H9 (cell line): ENCODE results near the gene IMMP1L. TPM values are rescaled to one million over a fixed set of nuclear protein-coding genes. Genes with fewer than 3 reads are reported as not detected.

Experiments
- DNase-seq: peaks from one replicate; pipeline ENCODE4 v3.0.0-alpha.2; 2017
- H2AFZ ChIP-seq: one replicate; pipeline ENCODE4 v1.6.1; 2013; ENCODE audit warnings: mild to moderate bottlenecking, low read length, control low read depth, moderate library complexity
- H2AK5ac ChIP-seq: 2 replicates; pipeline ENCODE4 v1.6.1; 2013; ENCODE audit warnings: low read length, control low read depth, mixed read lengths; ENCODE audit not compliant: insufficient read length
- H2BK120ac ChIP-seq: one replicate; pipeline ENCODE4 v1.6.1; 2013; ENCODE audit warnings: low read depth, mild to moderate bottlenecking, low read length, control low read depth, inconsistent platforms; ENCODE audit not compliant: poor library complexity, severe bottlenecking
- H2BK12ac ChIP-seq: 2 replicates; pipeline ENCODE4 v1.6.1; 2013; ENCODE audit warnings: low read length, control low read depth, mixed read lengths, low read depth; ENCODE audit not compliant: insufficient read length
- H2BK15ac ChIP-seq: 2 replicates; pipeline ENCODE4 v1.6.1; 2013; ENCODE audit warnings: low read depth, low read length, control low read depth
- H2BK20ac ChIP-seq: one replicate; pipeline ENCODE4 v1.6.1; 2013; ENCODE audit warnings: low read depth, mild to moderate bottlenecking, low read length, control low read depth, inconsistent platforms; ENCODE audit not compliant: poor library complexity, severe bottlenecking
- H2BK5ac ChIP-seq: 2 replicates; pipeline ENCODE4 v1.6.1; 2013; ENCODE audit warnings: low read length, control low read depth, mixed read lengths; ENCODE audit not compliant: insufficient read length
- H3K14ac ChIP-seq: 2 replicates; pipeline ENCODE4 v1.6.1; 2013; ENCODE audit warnings: low read length, control low read depth; ENCODE audit not compliant: insufficient read depth
- H3K18ac ChIP-seq: 2 replicates; pipeline ENCODE4 v1.6.1; 2013; ENCODE audit warnings: low read depth, mild to moderate bottlenecking, mixed read lengths, low read length, control low read depth; ENCODE audit not compliant: insufficient read length
- H3K23ac ChIP-seq: 2 replicates; pipeline ENCODE4 v1.6.1; 2013; ENCODE audit warnings: low read length, control low read depth, mixed read lengths, low read depth; ENCODE audit not compliant: insufficient read length
- H3K23me2 ChIP-seq: 2 replicates; pipeline ENCODE4 v1.6.1; 2013; ENCODE audit warnings: low read depth, mild to moderate bottlenecking, mixed read lengths, low read length, control low read depth; ENCODE audit not compliant: insufficient read length, poor library complexity, severe bottlenecking
- H3K27ac ChIP-seq: 2 replicates; pipeline ENCODE4 v1.5.1; 2013; ENCODE audit warnings: low read length, control low read depth, mixed read lengths, low read depth; ENCODE audit not compliant: insufficient read length
- H3K27me3 ChIP-seq: 2 replicates; pipeline ENCODE4 v1.6.1; 2013; ENCODE audit warnings: low read length, control low read depth, inconsistent platforms; ENCODE audit not compliant: insufficient read depth
- H3K4ac ChIP-seq: 2 replicates; pipeline ENCODE4 v1.6.1; 2013; ENCODE audit warnings: low read depth, mild to moderate bottlenecking, control low read depth, inconsistent platforms, low read length, moderate library complexity
- H3K4me1 ChIP-seq: 2 replicates; pipeline ENCODE4 v1.6.1; 2013; ENCODE audit warnings: low read length, control low read depth, inconsistent platforms; ENCODE audit not compliant: insufficient read depth
- H3K4me2 ChIP-seq: 2 replicates; pipeline ENCODE4 v1.6.1; 2013; ENCODE audit warnings: low read length, control low read depth, mixed read lengths; ENCODE audit not compliant: insufficient read length, insufficient read depth
- H3K56ac ChIP-seq: 2 replicates; pipeline ENCODE4 v1.6.1; 2013; ENCODE audit warnings: low read depth, mild to moderate bottlenecking, mixed read lengths, low read length, control low read depth; ENCODE audit not compliant: insufficient read length
- H3K79me1 ChIP-seq: 2 replicates; pipeline ENCODE4 v1.6.1; 2013; ENCODE audit warnings: low read depth, mild to moderate bottlenecking, moderate library complexity, low read length, control low read depth, inconsistent platforms; ENCODE audit not compliant: insufficient read depth, poor library complexity, severe bottlenecking
- H3K79me2 ChIP-seq: 2 replicates; pipeline ENCODE4 v1.6.1; 2013; ENCODE audit warnings: low read length, control low read depth, inconsistent platforms; ENCODE audit not compliant: insufficient read depth
- H3K9ac ChIP-seq: 2 replicates; pipeline ENCODE4 v1.6.1; 2013; ENCODE audit warnings: low read length, control low read depth, mixed read lengths; ENCODE audit not compliant: insufficient read length; ENCODE audit errors: extremely low read depth
- H3K9me3 ChIP-seq: one replicate; pipeline ENCODE4 v1.6.1; 2013; ENCODE audit warnings: low read depth, low read length, inconsistent platforms; ENCODE audit not compliant: control insufficient read depth
- H3T11ph ChIP-seq: one replicate; pipeline ENCODE4 v1.6.1; 2013; ENCODE audit warnings: mild to moderate bottlenecking, low read length, control low read depth, inconsistent platforms
- H4K20me1 ChIP-seq: one replicate; pipeline ENCODE4 v1.6.1; 2013; ENCODE audit not compliant: control insufficient read depth, insufficient read length, insufficient read depth
- H4K5ac ChIP-seq: 2 replicates; pipeline ENCODE4 v1.6.1; 2013; ENCODE audit warnings: low read depth, mild to moderate bottlenecking, mixed read lengths, low read length, control low read depth; ENCODE audit not compliant: insufficient read length
- H4K8ac ChIP-seq: replicated peaks from 2 replicates; pipeline ENCODE4 v1.6.1; 2013; ENCODE audit warnings: low read length, control low read depth, mixed read lengths, low read depth; ENCODE audit not compliant: insufficient read length
- H4K91ac ChIP-seq: 2 replicates; pipeline ENCODE4 v1.6.1; 2013; ENCODE audit warnings: low read depth, mild to moderate bottlenecking, moderate library complexity, mixed read lengths, low read length, control low read depth; ENCODE audit not compliant: insufficient read length
- H3K27ac Mint-ChIP-seq, 3 experiments: 2 replicates in 2 of 3; 3 replicates in 1 of 3; pipeline ENCODE4 v1.8.0; 2020 to 2021; ENCODE audit warnings: mixed read lengths in 3 of 3, mild to moderate bottlenecking in 1 of 3, moderate library complexity in 1 of 3
- H3K27me3 Mint-ChIP-seq: 2 replicates; pipeline ENCODE4 v1.8.0; 2021; ENCODE audit warnings: low read depth, mild to moderate bottlenecking, moderate library complexity, mixed read lengths
- H3K36me3 Mint-ChIP-seq, 3 experiments: 2 replicates in 2 of 3; 3 replicates in 1 of 3; pipeline ENCODE4 v1.8.0; 2020 to 2021; ENCODE audit warnings: low read depth in 3 of 3, mixed read lengths in 3 of 3; ENCODE audit not compliant: insufficient read depth in 1 of 3
- H3K4me1 Mint-ChIP-seq, 2 experiments: 2 replicates each; pipeline ENCODE4 v1.8.0; 2020; ENCODE audit warnings: mixed read lengths in 2 of 2
- H3K4me3 Mint-ChIP-seq, 2 experiments: 2 replicates in 1 of 2; 3 replicates in 1 of 2; pipeline ENCODE4 v1.8.0; 2020 to 2021; ENCODE audit warnings: mild to moderate bottlenecking in 2 of 2, mixed read lengths in 2 of 2, moderate library complexity in 1 of 2
- H3K9me3 Mint-ChIP-seq, 2 experiments: 2 replicates in 1 of 2; 3 replicates in 1 of 2; pipeline ENCODE4 v1.8.0; 2020; ENCODE audit warnings: mild to moderate bottlenecking in 2 of 2, mixed read lengths in 2 of 2, moderate library complexity in 1 of 2
- CTCF ChIP-seq: fragments of 200-600 bp; sonication (generic); conservative IDR thresholded peaks from 3 replicates; pipeline ENCODE4 v1.8.0; 2021; ENCODE audit warnings: antibody characterized with exemption, mild to moderate bottlenecking
- WGBS: extraction: QIAGEN DNeasy Blood & Tissue Kit; methylation state at CpG from one replicate; pipeline ENCODE4 v1.1.7; 2013; ENCODE audit warnings: missing lambda C conversion rate, low lambda C conversion rate, mixed read lengths; ENCODE audit not compliant: insufficient read length; ENCODE audit errors: extremely low coverage; 5-methylcytosine and 5-hydroxymethylcytosine counted together
- total RNA-seq: library from RNA; stranded (reverse); gene quantifications from 2 replicates; pipeline ENCODE4 v1.2.1, GENCODE V29; 2021

The IMMP1L gene
- total RNA-seq, 1 experiment from 2014 or later, result 27.0 TPM

DNA sequence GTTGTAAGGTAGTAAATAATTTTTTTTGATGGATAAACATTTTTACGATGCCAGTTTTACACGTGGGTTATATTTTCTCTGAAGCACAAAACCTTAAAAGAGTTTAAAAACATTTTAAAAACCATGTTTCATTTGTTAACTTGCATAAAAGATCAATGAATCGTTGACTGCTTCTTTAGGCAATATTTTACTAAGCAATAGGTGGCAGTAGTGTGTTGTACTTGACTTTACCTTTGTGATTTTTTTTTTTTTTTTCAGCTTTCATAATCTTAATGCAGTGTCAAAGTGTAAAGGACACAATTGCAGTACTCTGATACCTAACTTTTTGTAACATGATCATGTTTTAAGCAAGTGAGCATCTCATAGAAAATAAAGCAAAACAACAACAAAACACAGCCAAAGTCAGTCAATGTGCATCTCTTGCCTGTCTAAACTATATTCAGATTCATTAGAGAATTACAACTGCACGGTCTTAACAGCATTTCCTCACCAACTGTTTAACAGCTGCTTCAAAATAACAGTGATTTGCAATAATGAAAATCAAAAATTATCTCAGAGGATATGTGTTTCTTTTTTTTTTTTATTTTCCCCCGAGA, 112.1 kb downstream of the IMMP1L start:
- Histone ChIP-seq H2BK12ac (no peak overlapping the region), H3T11ph (no peak overlapping the region)
- DNase-seq, result no peak

More for the DNA sequence above, 112.1 kb downstream of the IMMP1L start:
- H2BK120ac ChIP-seq, result no peak overlapping the region
- Mint-ChIP-seq H3K4me3 (no peak overlapping the region), H3K27ac (no peak overlapping the region), H3K4me1 (no peaks in the 10 kb centered on the region), H3K27me3 (no peaks in the 10 kb centered on the region), H3K36me3 (peaks cover 15 to 20% (median 19%) of the 10 kb centered on the region in 3 experiments), H3K9me3 (peaks cover 10 to 11% of the 10 kb centered on the region in 2 experiments)
- no peaks in the 10 kb centered on the region for H4K20me1 ChIP-seq
- no peak overlapping the region for H3K27ac ChIP-seq
- H3K4me1 ChIP-seq, result no peaks in the 10 kb centered on the region
- no peaks in the 10 kb centered on the region for H3K9me3 ChIP-seq
- H3K79me1 ChIP-seq, result no peaks in the 10 kb centered on the region
- no peak overlapping the region for H3K9ac ChIP-seq
- H3K14ac ChIP-seq, result no peak overlapping the region
- H4K91ac ChIP-seq, result no peak overlapping the region
- no peak overlapping the region for H2BK15ac ChIP-seq
- H3K56ac ChIP-seq, result no peak overlapping the region
- H4K5ac ChIP-seq, result no peak overlapping the region
- no peak overlapping the region for H2BK5ac ChIP-seq
- TF ChIP-seq CTCF, result peak; percentile 80
- no peak overlapping the region for H2AK5ac ChIP-seq
- H3K23me2 ChIP-seq, result no peaks in the 10 kb centered on the region
- no peak overlapping the region for H2AFZ ChIP-seq
- H3K4me2 ChIP-seq, result no peak overlapping the region
- no peak overlapping the region for H4K8ac ChIP-seq
- no peaks in the 10 kb centered on the region for H3K27me3 ChIP-seq
- H3K4ac ChIP-seq, result no peak overlapping the region
- H2BK20ac ChIP-seq, result no peak overlapping the region
- H3K23ac ChIP-seq, result no peak overlapping the region
- H3K18ac ChIP-seq, result no peak overlapping the region
- WGBS, result no CpG with 5 or more reads among the region's 5 CpGs
- H3K79me2 ChIP-seq, result no peaks in the 10 kb centered on the region
